Measurements from ENCODE around the gene TLX2.

The TLX2 gene

GRCh38 chr2:74548900-74549826 is 34.9 kb downstream of the TLX2 start:
- H3K9me3 ChIP-seq (ENCODE audit: severe bottlenecking): no peaks in the 10 kb centered on the region
- ATAC-seq (ENCODE audit: low read depth) (peak; percentile 83), DNase-seq (ENCODE audit: low spot score) (no peak)
- peak overlapping the region; percentile 33 for H3K27ac ChIP-seq (ENCODE audit: poor library complexity, severe bottlenecking)
- H3K27me3 ChIP-seq (ENCODE audit: insufficient read depth, poor library complexity, severe bottlenecking): no peaks in the 10 kb centered on the region
- no peaks in the 10 kb centered on the region for H3K36me3 ChIP-seq (ENCODE audit: low read depth)
- TF ChIP-seq CTCF (IDR thresholded peaks at IDR 0.05; ENCODE audit: poor library complexity, severe bottlenecking): no peak
- peak overlapping the region; percentile 49 for H3K4me3 ChIP-seq (ENCODE audit: severe bottlenecking)
- H3K4me1 ChIP-seq (ENCODE audit: insufficient read depth, poor library complexity, severe bottlenecking): peaks cover 6% of the 10 kb centered on the region

- Histone ChIP-seq H3K9me3 (ENCODE audit: severe bottlenecking) (no peaks in the 10 kb centered on the region), H3K27ac (ENCODE audit: poor library complexity, severe bottlenecking) (no peak overlapping the region), H3K27me3 (ENCODE audit: insufficient read depth, poor library complexity, severe bottlenecking) (no peaks in the 10 kb centered on the region), H3K4me1 (ENCODE audit: insufficient read depth, poor library complexity, severe bottlenecking) (peaks cover 6% of the 10 kb centered on the region), H3K4me3 (ENCODE audit: severe bottlenecking) (no peak overlapping the region), H3K36me3 (ENCODE audit: low read depth) (no peaks in the 10 kb centered on the region)
- TF ChIP-seq CTCF (IDR thresholded peaks at IDR 0.05; ENCODE audit: poor library complexity, severe bottlenecking): no peak
- no peak for ATAC-seq (ENCODE audit: low read depth)
- DNase-seq (ENCODE audit: low spot score): no peak
Observed at GRCh38 chr2:74550231-74550630, 36.0 kb downstream of the TLX2 start.

- Histone ChIP-seq H3K4me3 (ENCODE audit: severe bottlenecking) (no peak overlapping the region), H3K9me3 (ENCODE audit: severe bottlenecking) (no peaks in the 10 kb centered on the region), H3K27me3 (ENCODE audit: insufficient read depth, poor library complexity, severe bottlenecking) (no peaks in the 10 kb centered on the region), H3K4me1 (ENCODE audit: insufficient read depth, poor library complexity, severe bottlenecking) (peaks cover 6% of the 10 kb centered on the region), H3K27ac (ENCODE audit: poor library complexity, severe bottlenecking) (no peak overlapping the region), H3K36me3 (ENCODE audit: low read depth) (no peaks in the 10 kb centered on the region)
- ATAC-seq (ENCODE audit: low read depth) (no peak), DNase-seq (ENCODE audit: low spot score) (no peak)
- no peak for TF ChIP-seq CTCF (IDR thresholded peaks at IDR 0.05; ENCODE audit: poor library complexity, severe bottlenecking)
Observed at GRCh38 chr2:74551530-74551929, 37.3 kb downstream of the TLX2 start.

GRCh38 chr2:74551942-74552913 is 38.0 kb downstream of the TLX2 start:
- Histone ChIP-seq H3K9me3 (ENCODE audit: severe bottlenecking) (no peaks in the 10 kb centered on the region), H3K27me3 (ENCODE audit: insufficient read depth, poor library complexity, severe bottlenecking) (no peaks in the 10 kb centered on the region), H3K36me3 (ENCODE audit: low read depth) (no peaks in the 10 kb centered on the region), H3K27ac (ENCODE audit: poor library complexity, severe bottlenecking) (no peak overlapping the region), H3K4me3 (ENCODE audit: severe bottlenecking) (no peak overlapping the region), H3K4me1 (ENCODE audit: insufficient read depth, poor library complexity, severe bottlenecking) (peaks cover 6% of the 10 kb centered on the region)
- TF ChIP-seq CTCF (IDR thresholded peaks at IDR 0.05; ENCODE audit: poor library complexity, severe bottlenecking): no peak
- DNase-seq (ENCODE audit: low spot score): no peak
- ATAC-seq (ENCODE audit: low read depth): no peak
